Liver (tissue), 9 donors: ENCODE data around the gene NACAD. TPM values are rescaled to one million over a fixed set of nuclear protein-coding genes. Genes with fewer than 3 reads are reported as not detected.

Experiments used
- DNase-seq: peaks from one replicate; pipeline ENCODE4 v3.0.0-alpha.2; 2017; ENCODE audit warnings: low spot score
- H3K27ac ChIP-seq, 2 donors: one replicate each; pipeline ENCODE4 v1.7.0; 2013; ENCODE audit warnings: inconsistent platforms in 2 of 2, low read length in 2 of 2, control low read depth in 1 of 2, low read depth in 1 of 2, mild to moderate bottlenecking in 1 of 2
- H3K27me3 ChIP-seq, 4 donors: one replicate each; pipeline versions ENCODE4 v1.6.1 to v1.7.0; 2013; ENCODE audit warnings: low read length in 3 of 4, inconsistent platforms in 1 of 4, mild to moderate bottlenecking in 1 of 4, moderate library complexity in 1 of 4; ENCODE audit not compliant: control insufficient read depth in 4 of 4, insufficient read depth in 4 of 4
- H3K36me3 ChIP-seq, 4 donors: one replicate each; pipeline versions ENCODE4 v1.6.1 to v1.7.0; 2013; ENCODE audit warnings: low read length in 3 of 4, mild to moderate bottlenecking in 3 of 4, low read depth in 1 of 4, moderate library complexity in 1 of 4; ENCODE audit not compliant: control insufficient read depth in 4 of 4, insufficient read depth in 3 of 4
- H3K4me1 ChIP-seq, 4 donors: one replicate each; pipeline versions ENCODE4 v1.6.1 to v1.7.0; 2013; ENCODE audit warnings: low read length in 3 of 4, mild to moderate bottlenecking in 3 of 4, moderate library complexity in 1 of 4; ENCODE audit not compliant: control insufficient read depth in 4 of 4, insufficient read depth in 4 of 4
- H3K4me3 ChIP-seq, 3 donors: one replicate each; pipeline versions ENCODE4 v1.6.1 to v1.7.0; 2013; ENCODE audit warnings: low read length in 3 of 3, control low read depth in 1 of 3, low read depth in 1 of 3, mild to moderate bottlenecking in 1 of 3
- H3K9ac ChIP-seq, 2 donors: one replicate each; pipeline ENCODE4 v1.7.0; 2013; ENCODE audit warnings: low read length in 2 of 2, mild to moderate bottlenecking in 2 of 2, moderate library complexity in 2 of 2, control low read depth in 1 of 2, low read depth in 1 of 2
- H3K9me3 ChIP-seq, 4 donors: one replicate each; pipeline versions ENCODE4 v1.6.1 to v1.7.0; 2013; ENCODE audit warnings: low read length in 3 of 4; ENCODE audit not compliant: control insufficient read depth in 4 of 4
- ATF3 ChIP-seq: IDR thresholded peaks from 2 replicates; pipeline ENCODE4 v1.6.1; 2016; ENCODE audit warnings: antibody characterized with exemption
- CTCF ChIP-seq: fragments of 150-350 bp; IDR thresholded peaks from 2 replicates; pipeline ENCODE4 v1.5.1; 2017; ENCODE audit warnings: improper control_type of control experiment, low read depth, low read length; ENCODE audit not compliant: missing input control
- EGR1 ChIP-seq, 2 donors: IDR thresholded peaks; 2 replicates each; pipeline ENCODE4 v1.6.1; 2016 to 2018; ENCODE audit warnings: antibody characterized with exemption in 2 of 2, low read depth in 2 of 2
- FOXA1 ChIP-seq: IDR thresholded peaks from 2 replicates; pipeline ENCODE4 v1.6.1; 2016; ENCODE audit warnings: antibody characterized with exemption
- FOXA2 ChIP-seq: IDR thresholded peaks from 2 replicates; pipeline ENCODE4 v1.6.1; 2016; ENCODE audit warnings: antibody characterized with exemption
- GABPA ChIP-seq, 2 donors: IDR thresholded peaks in 1 of 2; conservative IDR thresholded peaks in 1 of 2; 2 replicates each; pipeline ENCODE4 v1.6.1; 2016; ENCODE audit warnings: antibody characterized with exemption in 2 of 2, mild to moderate bottlenecking in 1 of 2, moderate library complexity in 1 of 2
- HNF4A ChIP-seq, 2 donors: conservative IDR thresholded peaks; 2 replicates each; pipeline ENCODE4 v1.6.1; 2016; ENCODE audit warnings: antibody characterized with exemption in 2 of 2, mild to moderate bottlenecking in 2 of 2
- HNF4G ChIP-seq: IDR thresholded peaks from 2 replicates; pipeline ENCODE4 v1.6.1; 2016; ENCODE audit warnings: antibody characterized with exemption
- JUND ChIP-seq, 2 donors: IDR thresholded peaks; 2 replicates each; pipeline ENCODE4 v1.6.1; 2016; ENCODE audit warnings: antibody characterized with exemption in 2 of 2
- MAX ChIP-seq: IDR thresholded peaks from 2 replicates; pipeline ENCODE4 v1.6.1; 2016; ENCODE audit warnings: antibody characterized with exemption
- NR2F2 ChIP-seq: IDR thresholded peaks from 2 replicates; pipeline ENCODE4 v1.6.1; 2016; ENCODE audit warnings: antibody characterized with exemption
- RAD21 ChIP-seq, 2 donors: IDR thresholded peaks; 2 replicates each; pipeline ENCODE4 v1.6.1; 2016; ENCODE audit warnings: antibody characterized with exemption in 2 of 2, mild to moderate bottlenecking in 2 of 2
- RXRA ChIP-seq, 2 donors: IDR thresholded peaks; 2 replicates each; pipeline ENCODE4 v1.6.1; 2017 to 2018; ENCODE audit warnings: antibody characterized with exemption in 2 of 2, mild to moderate bottlenecking in 1 of 2
- SP1 ChIP-seq: IDR thresholded peaks from 2 replicates; pipeline ENCODE4 v1.6.1; 2018; ENCODE audit warnings: antibody characterized with exemption, mild to moderate bottlenecking
- TAF1 ChIP-seq: conservative IDR thresholded peaks from 2 replicates; pipeline ENCODE4 v1.6.1; 2016; ENCODE audit warnings: antibody characterized with exemption, mild to moderate bottlenecking
- YY1 ChIP-seq: IDR thresholded peaks from 2 replicates; pipeline ENCODE4 v1.6.1; 2016; ENCODE audit warnings: antibody characterized with exemption, mild to moderate bottlenecking
- WGBS: extraction: QIAGEN DNeasy Blood & Tissue Kit; methylation state at CpG from one replicate; pipeline ENCODE4 v1.1.7; 2013; 5-methylcytosine and 5-hydroxymethylcytosine counted together
- polyA plus RNA-seq, 2 donors: library from polyadenylated mRNA; stranded (reverse) in 1 of 2; unstranded in 1 of 2; fragments of 200-250 nt in 1 of 2; fragments of >200 nt in 1 of 2; fragmentation: Nextera tagmentation in 1 of 2; extraction: Ambion mirVana in 1 of 2; gene quantifications; one replicate each; pipeline versions ENCODE4 v1.2.1 to v1.2.3, GENCODE V29; 2013 to 2015
- total RNA-seq, 2 donors: library from RNA; depleted of rRNA; stranded (reverse); fragments of >200 nt; gene quantifications; one replicate each; pipeline ENCODE4 v1.2.3, GENCODE V29; 2014
- TF ChIP-seq, protein P1 (sequence below): IDR thresholded peaks from 2 replicates; pipeline ENCODE4 v1.6.1; 2016; ENCODE audit warnings: antibody characterized with exemption
- TF ChIP-seq, protein P2 (sequence below): IDR thresholded peaks from 2 replicates; pipeline ENCODE4 v1.6.1; 2016; ENCODE audit warnings: antibody characterized with exemption, mild to moderate bottlenecking
- donor health status: healthy.
- donor health status: healthy.
- donor health status: healthy.
- donor health status: healthy.
- donor health status: healthy.

Gene NACAD
- total and polyA plus RNA-seq, 4 donors, result 0.03 to 0.14 (median 0.09) TPM

- WGBS, result 91% methylated on average over 9 of the region's 9 CpGs
- Histone ChIP-seq H3K9me3 (no peaks in the 10 kb centered on the region), H3K27ac (no peak overlapping the region), H3K36me3 (peaks cover 7 to 44% (median 30%) of the 10 kb centered on the region in 4 donors), H3K4me1 (no peaks in the 10 kb centered on the region), H3K27me3 (no peaks in the 10 kb centered on the region), H3K4me3 (no peak overlapping the region), H3K9ac (no peak overlapping the region)
- TF ChIP-seq HNF4G (no peak), EGR1 (IDR thresholded peaks at IDR 0.05; ENCODE audit: low read depth in 2 of 2) (no peak), TAF1 (no peak), NR2F2 (no peak), JUND (IDR thresholded peaks at IDR 0.05) (no peak), RAD21 (IDR thresholded peaks at IDR 0.05) (no peak), ATF3 (no peak), MAX (no peak), RXRA (IDR thresholded peaks at IDR 0.05) (no peak), CTCF (no peak), SP1 (no peak), FOXA2 (no peak), FOXA1 (no peak), GABPA (IDR thresholded peaks at IDR 0.05 in 1 of 2, conservative IDR thresholded peaks at IDR 0.05 in 1 of 2) (no peak)
- TF ChIP-seq, protein P1, sequence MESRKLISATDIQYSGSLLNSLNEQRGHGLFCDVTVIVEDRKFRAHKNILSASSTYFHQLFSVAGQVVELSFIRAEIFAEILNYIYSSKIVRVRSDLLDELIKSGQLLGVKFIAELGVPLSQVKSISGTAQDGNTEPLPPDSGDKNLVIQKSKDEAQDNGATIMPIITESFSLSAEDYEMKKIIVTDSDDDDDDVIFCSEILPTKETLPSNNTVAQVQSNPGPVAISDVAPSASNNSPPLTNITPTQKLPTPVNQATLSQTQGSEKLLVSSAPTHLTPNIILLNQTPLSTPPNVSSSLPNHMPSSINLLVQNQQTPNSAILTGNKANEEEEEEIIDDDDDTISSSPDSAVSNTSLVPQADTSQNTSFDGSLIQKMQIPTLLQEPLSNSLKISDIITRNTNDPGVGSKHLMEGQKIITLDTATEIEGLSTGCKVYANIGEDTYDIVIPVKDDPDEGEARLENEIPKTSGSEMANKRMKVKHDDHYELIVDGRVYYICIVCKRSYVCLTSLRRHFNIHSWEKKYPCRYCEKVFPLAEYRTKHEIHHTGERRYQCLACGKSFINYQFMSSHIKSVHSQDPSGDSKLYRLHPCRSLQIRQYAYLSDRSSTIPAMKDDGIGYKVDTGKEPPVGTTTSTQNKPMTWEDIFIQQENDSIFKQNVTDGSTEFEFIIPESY, result no peak
- DNase-seq, result no peak
Measured at GRCh38 chr7:45077579-45077978, 11.2 kb downstream of the NACAD start.

DNA sequence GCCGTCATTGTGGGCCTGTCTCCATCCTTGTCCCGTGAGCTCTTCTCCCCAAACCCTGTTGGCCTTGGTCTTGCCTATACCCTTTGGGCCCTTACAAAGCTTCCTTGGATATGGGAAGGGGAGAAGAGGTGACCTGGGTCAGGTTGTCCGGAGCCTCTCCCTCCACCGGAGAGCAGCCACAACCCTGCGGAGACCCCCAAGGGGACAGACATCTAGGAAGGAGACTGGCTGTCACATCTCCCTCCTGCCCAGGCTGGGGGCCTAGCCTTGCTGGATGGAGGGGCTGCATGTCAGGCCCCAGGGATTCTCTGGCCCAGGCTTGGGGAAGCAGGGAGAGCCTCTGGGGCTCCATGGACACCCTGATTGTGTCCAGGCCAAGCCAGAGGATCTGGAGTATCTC lies 11.8 kb downstream of the NACAD start:
- TF ChIP-seq JUND (IDR thresholded peaks at IDR 0.05) (no peak), HNF4G (no peak), GABPA (IDR thresholded peaks at IDR 0.05 in 1 of 2, conservative IDR thresholded peaks at IDR 0.05 in 1 of 2) (no peak), TAF1 (no peak), EGR1 (IDR thresholded peaks at IDR 0.05; ENCODE audit: low read depth in 2 of 2) (no peak), YY1 (no peak), NR2F2 (no peak), SP1 (no peak), FOXA2 (no peak), ATF3 (no peak), RXRA (IDR thresholded peaks at IDR 0.05) (no peak), MAX (no peak), RAD21 (IDR thresholded peaks at IDR 0.05) (no peak), HNF4A (conservative IDR thresholded peaks at IDR 0.05) (no peak), FOXA1 (no peak), CTCF (no peak)
- TF ChIP-seq, protein P1, result no peak
- TF ChIP-seq, protein P2, sequence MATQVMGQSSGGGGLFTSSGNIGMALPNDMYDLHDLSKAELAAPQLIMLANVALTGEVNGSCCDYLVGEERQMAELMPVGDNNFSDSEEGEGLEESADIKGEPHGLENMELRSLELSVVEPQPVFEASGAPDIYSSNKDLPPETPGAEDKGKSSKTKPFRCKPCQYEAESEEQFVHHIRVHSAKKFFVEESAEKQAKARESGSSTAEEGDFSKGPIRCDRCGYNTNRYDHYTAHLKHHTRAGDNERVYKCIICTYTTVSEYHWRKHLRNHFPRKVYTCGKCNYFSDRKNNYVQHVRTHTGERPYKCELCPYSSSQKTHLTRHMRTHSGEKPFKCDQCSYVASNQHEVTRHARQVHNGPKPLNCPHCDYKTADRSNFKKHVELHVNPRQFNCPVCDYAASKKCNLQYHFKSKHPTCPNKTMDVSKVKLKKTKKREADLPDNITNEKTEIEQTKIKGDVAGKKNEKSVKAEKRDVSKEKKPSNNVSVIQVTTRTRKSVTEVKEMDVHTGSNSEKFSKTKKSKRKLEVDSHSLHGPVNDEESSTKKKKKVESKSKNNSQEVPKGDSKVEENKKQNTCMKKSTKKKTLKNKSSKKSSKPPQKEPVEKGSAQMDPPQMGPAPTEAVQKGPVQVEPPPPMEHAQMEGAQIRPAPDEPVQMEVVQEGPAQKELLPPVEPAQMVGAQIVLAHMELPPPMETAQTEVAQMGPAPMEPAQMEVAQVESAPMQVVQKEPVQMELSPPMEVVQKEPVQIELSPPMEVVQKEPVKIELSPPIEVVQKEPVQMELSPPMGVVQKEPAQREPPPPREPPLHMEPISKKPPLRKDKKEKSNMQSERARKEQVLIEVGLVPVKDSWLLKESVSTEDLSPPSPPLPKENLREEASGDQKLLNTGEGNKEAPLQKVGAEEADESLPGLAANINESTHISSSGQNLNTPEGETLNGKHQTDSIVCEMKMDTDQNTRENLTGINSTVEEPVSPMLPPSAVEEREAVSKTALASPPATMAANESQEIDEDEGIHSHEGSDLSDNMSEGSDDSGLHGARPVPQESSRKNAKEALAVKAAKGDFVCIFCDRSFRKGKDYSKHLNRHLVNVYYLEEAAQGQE, result no peak
- no peaks in the 10 kb centered on the region for H3K27me3 ChIP-seq
- no peaks in the 10 kb centered on the region for H3K9me3 ChIP-seq
- no peaks in the 10 kb centered on the region for H3K4me1 ChIP-seq
- H3K9ac ChIP-seq, result no peak overlapping the region
- WGBS, result 95% methylated on average over 5 of the region's 5 CpGs
- no peak for DNase-seq
- H3K27ac ChIP-seq, result no peak overlapping the region
- peaks cover 7 to 50% (median 33%) of the 10 kb centered on the region in 4 donors for H3K36me3 ChIP-seq
- no peak overlapping the region for H3K4me3 ChIP-seq
